AG04449 (cell line): Measurements from ENCODE around the gene GTF2B.
"Not testable (repeated sequence)": the region's sequence is repeated elsewhere in the genome, so short reads cannot be mapped to it uniquely, and the experiment has no call there.

ENCODE experiments used
- CTCF ChIA-PET: fragments of 350-600 bp; formaldehyde crosslinking; extraction: SDS; loops from one replicate; lab custom pipeline; 2021; ENCODE audit warnings: antibody characterized with exemption; lab: Yijun Ruan, JAX
- POLR2A ChIA-PET: fragments of 400-600, 350-600 bp; formaldehyde crosslinking; extraction: SDS; loops from one replicate; lab custom pipeline; 2020; ENCODE audit warnings: antibody characterized with exemption, inconsistent platforms; lab: Yijun Ruan, JAX
- DNase-seq: peaks from one replicate; pipeline ENCODE4 v3.0.0-alpha.2; 2010; ENCODE audit warnings: low read depth, low spot score
- H3K4me3 ChIP-seq: 2 replicates; pipeline ENCODE4 v1.5.1; 2011; ENCODE audit warnings: low read depth, mild to moderate bottlenecking, control low read depth, low read length
- CTCF ChIP-seq: IDR thresholded peaks from one replicate; pipeline ENCODE4 v1.5.1; 2011; ENCODE audit warnings: mild to moderate bottlenecking, moderate library complexity, low read length, control low read depth, inconsistent platforms; ENCODE audit not compliant: insufficient read depth; ENCODE audit errors: missing control alignments

The GTF2B gene

GRCh38 chr1:88923224-88923623 lies 31.9 kb upstream of the GTF2B start:
- TF ChIP-seq CTCF: no peak
- DNase-seq: no peak
- ChIA-PET POLR2A (no interaction called here), CTCF (interaction anchor here (0.8 to 1.9 kb wide), 3 partner anchors 12 to 47 kb away, joined by 3 to 6 read pairs (median 3); no protein-coding TSS in a partner anchor)
- H3K4me3 ChIP-seq: no peak overlapping the region

GRCh38 chr1:88922214-88922613 lies 30.8 kb upstream of the GTF2B start:
- ChIA-PET POLR2A (no interaction called here), CTCF (no interaction called here)
- DNase-seq: no peak
- no peak for TF ChIP-seq CTCF
- H3K4me3 ChIP-seq: no peak overlapping the region

- H3K4me3 ChIP-seq: no peak overlapping the region
- TF ChIP-seq CTCF: no peak
- ChIA-PET CTCF (no interaction called here), POLR2A (no interaction called here)
- no peak for DNase-seq
Measured at GRCh38 chr1:88920845-88921244, 29.5 kb upstream of the GTF2B start.

- POLR2A ChIA-PET: no interaction called here
- no peak for DNase-seq
- H3K4me3 ChIP-seq: no peak overlapping the region
- CTCF ChIA-PET: no interaction called here
- TF ChIP-seq CTCF: no peak
Measured at GRCh38 chr1:88917321-88918025, 26.1 kb upstream of the GTF2B start.

GRCh38 chr1:88916883-88917282 lies 25.5 kb upstream of the GTF2B start:
- no peak for DNase-seq
- CTCF ChIA-PET: no interaction called here
- POLR2A ChIA-PET: no interaction called here
- H3K4me3 ChIP-seq: no peak overlapping the region
- no peak for TF ChIP-seq CTCF

GRCh38 chr1:88911800-88912199 lies 20.4 kb upstream of the GTF2B start:
- CTCF ChIA-PET, DNase-seq, H3K4me3 ChIP-seq, POLR2A ChIA-PET: not testable (repeated sequence)

- POLR2A ChIA-PET: no interaction called here
- no peak for TF ChIP-seq CTCF
- no peak for DNase-seq
- CTCF ChIA-PET: interaction anchor here (0.7 kb wide), 1 partner anchor 19 kb away, joined by 3 read pairs; the partner anchor contains the start of gene GTF2B
- H3K4me3 ChIP-seq: no peak overlapping the region
Measured at GRCh38 chr1:88911161-88911560, 19.8 kb upstream of the GTF2B start.
